NCI-H1417 (cell line): ENCODE results near the gene CSF3R.
"Not testable (repeated sequence)": the region's sequence is repeated elsewhere in the genome, so short reads cannot be mapped to it uniquely, and the experiment has no call there.

ENCODE experiments used
- DNase-seq, 3 experiments: peaks; one replicate each; lab custom pipeline; 2025; lab: John Stamatoyannopoulos, UW

The CSF3R gene

DNA sequence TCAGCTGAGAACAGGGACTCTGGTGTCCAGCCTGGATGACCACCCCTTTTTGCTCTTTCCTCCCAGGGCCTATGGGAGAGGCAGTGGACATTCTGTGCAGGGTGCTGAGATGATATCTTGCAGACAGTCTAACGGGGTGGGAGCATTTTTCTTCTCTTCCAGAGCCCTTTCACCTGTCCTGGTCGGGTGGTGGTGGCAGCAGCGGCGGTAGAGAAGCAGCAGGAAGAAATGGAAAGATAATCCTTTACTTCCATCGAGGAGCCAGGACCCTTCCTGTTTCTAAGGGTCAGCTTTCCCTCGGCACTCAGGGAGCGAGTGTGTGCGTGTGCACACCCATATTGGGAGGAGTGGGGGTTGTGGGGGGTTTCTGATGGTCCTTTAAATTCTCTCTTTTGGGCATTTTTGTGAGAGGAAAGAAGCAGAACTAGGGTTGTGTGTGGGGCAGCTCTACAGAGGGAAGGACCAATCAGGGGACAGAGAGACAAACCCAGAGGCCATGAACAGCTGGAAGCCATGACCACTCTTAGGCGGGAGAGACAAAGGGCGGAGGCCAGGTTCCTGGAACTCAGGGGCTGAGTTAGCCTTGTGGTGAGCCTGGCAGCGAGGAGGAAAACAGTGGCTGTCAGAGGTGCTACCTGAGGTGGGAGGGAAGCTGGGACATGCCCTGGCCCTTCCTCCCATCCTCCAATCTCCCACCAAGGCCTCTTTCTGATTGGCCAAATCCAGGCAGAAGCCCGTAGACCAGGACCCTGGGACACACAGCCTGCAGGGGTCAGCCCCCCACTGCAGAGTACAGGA lies 31.2 kb upstream of the CSF3R start:
- DNase-seq, result no peak

DNA sequence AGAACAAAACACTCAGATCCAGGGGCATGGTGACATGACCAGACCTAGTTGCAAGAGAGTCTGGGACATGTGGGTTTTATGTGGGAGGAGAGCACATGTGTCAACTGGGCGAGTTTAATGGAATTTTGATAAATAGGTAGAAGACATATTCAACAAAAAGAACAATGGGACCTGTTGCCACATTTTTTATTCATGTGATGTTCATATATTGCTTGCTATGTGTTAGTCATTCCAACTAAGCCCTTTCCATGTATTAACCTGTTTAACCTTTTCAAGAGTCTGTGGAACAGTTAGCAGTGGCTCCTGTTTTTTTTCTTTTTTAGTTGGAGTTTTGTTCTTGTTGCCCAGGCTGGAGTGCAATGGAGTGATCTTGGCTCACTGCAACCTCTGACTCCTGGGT lies 30.1 kb upstream of the CSF3R start:
- DNase-seq, result no peak

DNA sequence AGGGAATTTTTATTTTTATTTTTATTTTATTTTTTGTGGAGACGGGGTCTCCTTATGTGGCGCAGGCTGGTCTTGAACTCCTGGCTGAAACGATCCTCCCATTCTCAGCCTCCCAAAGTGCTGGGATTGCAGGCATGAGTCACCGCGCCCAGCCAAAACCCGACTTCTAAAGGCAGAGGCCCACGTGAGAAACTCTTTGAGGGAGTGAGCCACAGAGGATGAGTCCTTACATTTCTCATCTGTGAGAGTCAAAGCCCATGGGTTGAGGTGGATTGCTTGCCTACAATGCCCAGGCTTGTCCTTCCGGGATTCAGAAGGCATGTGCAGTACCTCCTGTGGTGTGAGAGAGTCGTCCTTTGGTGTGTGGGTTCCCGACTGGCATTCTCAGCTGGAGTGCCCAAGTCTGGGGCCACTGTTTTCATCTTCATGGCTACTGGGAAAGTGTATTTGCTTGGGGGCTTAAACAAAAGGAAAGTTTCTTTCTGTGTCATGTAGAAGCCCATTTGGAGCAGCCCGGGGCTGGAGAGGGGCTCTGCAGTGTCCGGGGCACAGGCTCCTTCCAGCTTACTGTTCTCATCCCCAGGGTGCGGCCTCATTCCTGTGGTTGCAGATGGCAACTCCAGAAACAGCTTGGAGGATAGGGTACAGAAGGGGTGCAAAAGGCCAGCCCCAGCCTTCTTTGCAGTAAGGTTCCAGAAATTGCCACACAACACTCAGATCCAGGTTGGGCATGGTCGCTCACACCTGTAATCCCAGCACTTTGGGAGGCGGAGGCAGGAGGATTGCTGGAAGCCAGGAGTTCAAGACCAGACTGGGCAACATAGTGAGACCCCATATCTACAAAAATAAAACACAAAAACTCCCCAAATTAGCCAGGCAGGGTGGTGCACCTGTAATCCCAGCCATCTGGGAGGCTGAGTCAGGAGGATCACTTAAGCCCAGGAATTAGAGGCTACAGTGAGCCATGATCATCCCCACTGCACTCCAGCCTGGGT lies 29.4 kb upstream of the CSF3R start:
- no peak for DNase-seq

DNA sequence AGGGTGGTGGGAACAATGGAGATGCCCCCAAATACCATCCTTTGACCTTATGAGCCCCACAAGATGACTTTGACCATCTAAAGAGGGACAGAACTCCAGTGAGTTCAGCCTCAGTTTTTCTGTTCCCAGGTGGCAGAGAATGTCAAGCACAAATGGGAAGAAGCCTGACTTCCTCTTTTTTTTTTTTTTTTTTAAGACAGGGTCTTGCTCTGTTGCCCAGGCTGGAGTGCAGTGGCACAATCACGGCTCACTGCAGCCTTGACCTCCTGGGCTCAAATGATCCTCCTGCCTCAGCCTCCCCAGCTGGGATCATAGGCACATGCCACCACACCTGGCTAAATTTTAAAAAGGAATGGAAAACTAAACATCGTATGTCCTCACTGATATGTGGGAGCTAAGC lies 28.5 kb upstream of the CSF3R start:
- DNase-seq, result not testable (repeated sequence)

DNA sequence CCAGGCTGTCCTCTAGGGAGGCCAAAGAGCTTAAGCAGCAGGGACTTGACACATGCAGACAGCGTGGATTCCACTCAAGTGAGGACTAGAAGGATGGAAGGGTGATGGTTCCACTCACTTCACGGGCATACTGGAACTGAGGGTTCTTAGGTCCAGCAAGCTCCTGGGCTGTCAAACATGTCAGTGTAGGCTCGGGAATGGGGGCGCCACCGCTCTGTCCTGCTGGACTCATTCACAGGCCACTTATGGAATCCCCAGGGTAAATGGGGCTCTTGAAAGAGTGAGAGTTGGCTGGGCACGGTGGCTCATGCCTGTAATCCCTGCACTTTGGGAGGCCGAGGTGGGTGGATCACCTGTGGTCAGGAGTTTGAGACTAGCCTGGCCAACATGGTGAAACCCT lies 27.7 kb upstream of the CSF3R start:
- DNase-seq, result no peak

DNA sequence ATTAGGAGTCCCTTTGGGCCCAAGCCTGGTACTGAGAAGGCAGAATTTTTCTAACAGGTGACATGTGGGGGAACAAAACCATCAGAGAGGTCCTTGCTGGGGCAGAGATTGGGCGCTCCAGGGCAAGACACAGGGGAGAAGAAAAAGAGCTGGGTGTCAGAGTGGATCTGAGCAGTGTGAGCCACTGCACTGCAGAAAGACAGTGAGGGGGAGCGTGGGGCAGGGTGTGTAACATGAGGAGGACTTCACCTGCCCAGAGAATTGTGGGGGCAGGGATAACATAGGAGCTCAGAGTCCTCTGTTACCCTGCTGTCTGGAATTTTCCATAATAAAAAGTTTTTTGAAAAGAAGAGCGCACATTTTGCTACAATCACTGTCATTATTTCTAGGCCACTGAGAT lies 25.5 kb upstream of the CSF3R start:
- no peak for DNase-seq

DNA sequence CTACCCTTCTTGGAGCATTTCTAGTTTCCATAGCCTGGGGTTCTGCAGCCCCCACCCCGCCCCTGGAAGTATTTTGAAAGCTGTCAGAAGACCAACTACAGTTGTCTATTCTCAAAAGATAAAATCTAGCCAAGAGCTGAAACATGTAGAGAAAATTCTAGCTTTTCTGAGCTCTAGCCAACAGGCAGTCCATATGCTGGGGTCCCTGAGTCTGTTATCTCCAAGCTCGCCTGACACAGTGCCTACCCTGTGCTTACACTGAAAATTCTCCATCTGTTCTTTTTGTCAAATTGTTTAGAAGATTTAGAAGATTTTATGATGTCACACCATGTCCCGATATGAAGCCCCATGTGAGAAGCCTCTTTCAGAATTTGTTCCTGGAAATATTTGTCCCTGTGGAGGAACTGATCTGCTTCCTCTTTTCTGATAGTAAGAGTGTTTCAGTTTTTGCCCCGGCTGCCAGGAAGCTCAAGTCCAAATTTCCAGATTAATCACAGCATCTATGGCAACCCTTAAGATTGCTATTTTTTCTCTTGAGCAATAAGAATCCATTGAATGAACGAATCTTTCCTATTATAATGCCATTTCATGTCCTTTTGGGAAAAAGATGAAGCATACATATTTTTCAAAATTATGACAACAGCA lies 23.7 kb upstream of the CSF3R start:
- no peak for DNase-seq

DNA sequence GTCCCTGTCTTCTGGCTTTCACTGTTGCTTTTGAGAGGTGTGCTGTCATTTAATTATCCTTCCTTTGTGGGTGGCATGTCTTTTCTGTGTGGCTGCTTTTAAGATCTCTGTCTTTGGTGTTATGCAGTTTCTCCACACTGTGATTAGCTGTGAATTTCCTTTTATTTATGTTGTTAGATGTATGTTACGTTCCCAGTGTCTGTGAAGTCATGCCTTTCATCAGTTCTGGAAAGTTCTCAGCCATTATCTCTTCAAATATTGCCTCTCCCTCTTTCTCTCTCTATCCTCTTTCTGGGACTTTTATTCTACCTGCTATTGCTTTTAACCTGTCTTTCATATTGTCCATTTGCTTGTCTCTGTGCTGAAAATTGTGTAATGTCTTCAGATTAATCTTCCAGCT lies 21.0 kb upstream of the CSF3R start:
- DNase-seq, result no peak

DNA sequence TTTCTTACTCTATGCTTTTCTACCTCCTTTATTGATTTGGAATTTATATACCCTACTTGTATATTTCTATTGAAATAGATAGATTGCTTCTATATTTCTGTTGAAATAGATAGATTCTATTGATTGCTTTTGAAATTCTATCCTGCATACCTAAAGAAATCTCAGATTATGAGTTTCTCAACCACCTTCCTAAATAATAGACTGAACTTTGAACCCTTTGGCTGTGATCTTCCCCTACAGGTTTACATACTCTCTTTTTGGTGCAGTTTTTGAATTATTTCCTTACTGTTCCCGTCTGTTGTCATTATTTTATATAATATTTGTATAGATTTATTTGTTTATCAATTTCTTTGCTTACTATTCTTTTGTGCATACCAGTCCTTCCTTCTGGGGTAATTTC lies 20.4 kb upstream of the CSF3R start:
- no peak for DNase-seq

DNA sequence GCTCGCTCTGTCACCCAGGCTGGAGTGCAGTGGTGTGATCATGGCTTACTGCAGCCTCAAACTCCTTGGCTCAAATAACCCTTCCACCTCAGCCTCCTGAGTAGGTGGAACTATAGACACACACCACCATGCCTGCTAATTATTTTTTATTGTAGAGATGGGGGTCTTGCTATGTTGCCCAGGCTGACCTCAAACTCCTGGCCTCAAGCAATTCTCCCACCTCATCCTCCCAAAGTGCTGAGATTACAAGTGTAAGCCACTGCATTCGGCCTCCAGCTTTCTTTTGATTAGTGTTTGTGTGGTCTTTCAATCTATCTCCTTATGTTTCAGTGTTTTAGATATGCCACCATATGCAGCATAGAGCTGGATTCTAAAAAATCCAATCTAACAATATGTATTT lies 19.9 kb upstream of the CSF3R start:
- no peak for DNase-seq

DNA sequence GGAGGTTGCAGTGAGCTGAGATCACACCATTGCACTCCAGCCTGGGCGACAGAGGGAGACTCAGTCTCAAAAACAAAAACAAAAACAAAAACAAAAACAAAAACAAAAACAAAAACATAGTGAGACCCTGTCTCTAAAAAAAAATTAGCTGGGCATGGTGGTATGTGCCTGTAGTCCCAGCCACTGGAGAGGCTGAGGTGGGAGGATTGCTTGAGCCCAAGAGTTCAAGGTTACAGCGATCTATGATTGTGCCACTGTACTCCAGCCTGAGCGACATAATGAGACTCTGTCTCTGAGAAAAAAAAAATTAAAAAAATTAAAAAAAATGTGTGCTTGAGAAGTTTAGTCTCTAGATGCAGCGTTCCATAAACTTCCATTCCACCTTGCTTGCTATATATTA lies 19.2 kb upstream of the CSF3R start:
- not testable (repeated sequence) for DNase-seq

DNA sequence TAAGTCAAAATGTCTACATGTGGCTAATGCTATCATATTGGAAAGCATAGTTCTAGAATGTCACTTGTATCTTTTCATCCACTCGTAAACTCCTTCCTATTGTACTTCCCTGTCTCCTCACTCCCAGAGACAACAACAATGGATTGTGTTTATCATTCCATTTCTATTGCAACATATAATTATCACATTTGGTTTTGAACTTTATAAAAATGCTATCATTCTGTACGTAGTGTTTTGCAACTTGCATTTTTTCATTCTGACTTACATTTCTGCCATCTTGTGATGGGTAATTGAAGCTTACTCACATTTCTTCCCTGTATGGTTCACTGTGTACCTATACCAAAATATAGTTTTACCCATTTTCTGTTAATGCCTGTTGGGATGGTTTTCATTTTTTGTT lies 14.5 kb upstream of the CSF3R start:
- DNase-seq, result no peak

DNA sequence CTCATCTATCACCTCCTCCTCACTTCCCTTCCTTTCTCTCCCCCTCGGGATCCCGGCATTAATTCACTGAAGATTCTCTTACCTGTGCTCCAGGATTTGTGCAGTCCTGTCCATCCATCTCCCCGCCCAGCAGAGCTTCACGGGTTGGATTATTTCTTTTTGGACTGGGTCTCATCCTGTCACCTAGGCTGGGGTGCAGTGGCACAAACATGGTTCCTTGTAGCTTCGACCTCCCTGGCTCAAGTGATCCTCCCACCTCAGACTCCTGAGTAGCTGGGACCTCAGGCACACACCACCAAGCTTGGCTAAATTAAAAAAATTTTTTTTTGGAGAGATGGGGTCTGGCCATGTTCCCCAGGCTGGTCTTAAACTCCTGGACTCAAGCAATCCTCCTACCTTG lies 12.3 kb upstream of the CSF3R start:
- DNase-seq, result no peak

DNA sequence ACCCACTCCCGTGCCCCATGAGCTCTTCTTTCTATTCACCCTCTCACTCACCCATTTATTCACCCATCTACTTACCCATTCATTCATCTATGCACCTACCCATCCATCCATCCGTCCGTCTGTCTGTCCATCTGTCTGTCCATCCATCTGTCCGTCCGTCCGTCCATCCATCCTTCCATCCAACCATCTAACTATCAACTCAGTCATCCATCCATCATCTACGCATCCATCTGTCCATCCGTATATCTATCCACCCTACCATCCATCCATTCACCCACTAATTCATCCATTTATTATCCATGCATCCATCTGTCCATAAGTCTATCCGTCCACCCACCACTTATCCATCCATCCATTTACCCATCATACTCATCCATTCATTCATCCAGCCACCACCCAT lies 10.8 kb upstream of the CSF3R start:
- no peak for DNase-seq

DNA sequence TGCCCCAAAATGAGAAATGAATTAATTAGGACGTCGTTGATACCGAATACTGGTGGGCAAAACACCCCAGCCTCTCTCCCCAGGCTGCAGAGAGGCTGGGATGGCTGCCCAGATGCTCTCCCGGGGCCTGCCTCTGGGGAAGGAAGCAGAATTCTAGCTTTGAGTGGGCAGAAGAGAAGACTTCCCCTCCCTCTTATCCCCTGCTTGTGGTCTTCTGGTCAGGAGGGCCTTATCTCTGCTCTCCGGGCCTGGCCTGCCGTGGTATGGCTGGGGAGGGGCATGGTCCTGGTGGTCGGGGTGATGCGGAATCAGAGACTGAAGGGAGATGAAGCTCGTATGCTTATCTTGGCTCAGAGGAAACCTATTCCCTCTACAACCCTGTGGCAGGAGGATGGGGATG lies 9.8 kb upstream of the CSF3R start:
- no peak for DNase-seq

DNA sequence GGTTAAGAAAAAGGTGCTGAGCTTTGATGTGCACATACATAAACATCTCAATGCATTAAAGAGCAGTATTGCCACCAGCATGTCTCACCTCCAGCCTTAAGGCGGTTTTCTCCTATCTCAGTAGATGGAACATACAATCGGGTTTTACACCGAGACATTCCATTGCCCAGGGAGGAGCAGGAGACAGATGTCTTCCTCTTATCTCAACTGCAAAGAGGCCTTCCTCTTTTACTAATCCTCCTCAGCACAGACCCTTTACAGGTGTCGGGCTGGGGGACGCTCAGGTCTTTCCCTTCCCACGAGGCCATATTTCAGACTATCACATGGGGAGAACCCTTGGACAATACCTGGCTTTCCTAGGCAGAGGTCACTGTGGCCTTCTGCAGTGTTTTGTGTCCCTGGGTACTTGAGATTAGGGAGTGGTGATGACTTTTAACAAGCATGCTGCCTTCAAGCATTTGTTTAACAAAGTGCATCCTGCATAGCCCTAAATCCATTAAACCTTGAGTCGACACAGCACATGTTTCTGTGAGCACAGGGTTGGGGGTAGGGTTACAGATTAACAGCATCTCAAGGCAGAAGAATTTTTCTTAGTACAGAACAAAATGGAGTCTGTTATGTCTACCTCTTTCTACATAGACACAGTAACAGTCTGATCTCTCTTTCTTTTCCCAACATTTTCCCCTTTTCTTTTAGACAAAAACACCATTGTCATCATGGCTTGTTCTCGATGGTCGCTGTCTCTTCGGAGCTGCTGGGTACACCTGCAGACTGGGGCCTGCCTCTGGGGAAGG lies 6.7 kb upstream of the CSF3R start:
- not testable (repeated sequence) for DNase-seq

DNA sequence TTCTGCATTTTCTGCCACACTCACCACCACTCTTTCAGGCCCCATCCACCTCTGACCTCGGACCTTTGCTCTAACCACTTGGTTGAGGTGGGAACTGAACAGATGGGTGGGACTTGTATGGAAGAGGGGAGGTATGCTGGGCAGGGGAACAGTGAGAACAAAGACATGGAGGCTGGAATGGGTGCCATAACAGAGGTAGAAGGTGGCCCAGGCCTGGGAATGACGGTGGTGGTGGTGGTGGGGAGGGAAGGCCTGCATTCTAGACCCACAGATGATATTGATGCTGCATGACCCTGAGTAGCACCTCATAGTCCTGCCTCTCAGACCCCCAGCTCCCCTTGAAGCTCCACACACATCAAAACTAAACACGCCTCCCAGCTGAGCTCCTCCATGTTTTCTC lies 5.2 kb upstream of the CSF3R start:
- no peak for DNase-seq

DNA sequence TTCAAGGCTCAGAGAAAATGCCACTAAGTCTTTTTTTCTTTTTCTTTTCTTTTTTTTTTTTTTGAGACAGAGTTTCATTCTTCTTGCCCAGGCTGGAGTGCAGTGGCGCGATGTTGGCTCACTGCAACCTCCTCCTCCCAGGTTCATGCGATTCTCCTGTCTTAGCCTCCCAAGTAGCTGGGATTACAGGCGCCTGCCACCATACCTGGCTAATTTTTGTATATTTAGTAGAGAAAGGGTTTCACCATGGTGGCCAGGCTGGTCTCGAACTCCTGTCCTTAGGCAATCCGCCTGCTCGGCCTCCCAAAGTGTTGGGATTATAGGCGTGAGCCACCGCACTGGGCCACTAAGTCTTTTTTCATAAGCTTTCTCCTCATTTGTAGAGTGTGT lies 4.6 kb upstream of the CSF3R start:
- not testable (repeated sequence) for DNase-seq

DNA sequence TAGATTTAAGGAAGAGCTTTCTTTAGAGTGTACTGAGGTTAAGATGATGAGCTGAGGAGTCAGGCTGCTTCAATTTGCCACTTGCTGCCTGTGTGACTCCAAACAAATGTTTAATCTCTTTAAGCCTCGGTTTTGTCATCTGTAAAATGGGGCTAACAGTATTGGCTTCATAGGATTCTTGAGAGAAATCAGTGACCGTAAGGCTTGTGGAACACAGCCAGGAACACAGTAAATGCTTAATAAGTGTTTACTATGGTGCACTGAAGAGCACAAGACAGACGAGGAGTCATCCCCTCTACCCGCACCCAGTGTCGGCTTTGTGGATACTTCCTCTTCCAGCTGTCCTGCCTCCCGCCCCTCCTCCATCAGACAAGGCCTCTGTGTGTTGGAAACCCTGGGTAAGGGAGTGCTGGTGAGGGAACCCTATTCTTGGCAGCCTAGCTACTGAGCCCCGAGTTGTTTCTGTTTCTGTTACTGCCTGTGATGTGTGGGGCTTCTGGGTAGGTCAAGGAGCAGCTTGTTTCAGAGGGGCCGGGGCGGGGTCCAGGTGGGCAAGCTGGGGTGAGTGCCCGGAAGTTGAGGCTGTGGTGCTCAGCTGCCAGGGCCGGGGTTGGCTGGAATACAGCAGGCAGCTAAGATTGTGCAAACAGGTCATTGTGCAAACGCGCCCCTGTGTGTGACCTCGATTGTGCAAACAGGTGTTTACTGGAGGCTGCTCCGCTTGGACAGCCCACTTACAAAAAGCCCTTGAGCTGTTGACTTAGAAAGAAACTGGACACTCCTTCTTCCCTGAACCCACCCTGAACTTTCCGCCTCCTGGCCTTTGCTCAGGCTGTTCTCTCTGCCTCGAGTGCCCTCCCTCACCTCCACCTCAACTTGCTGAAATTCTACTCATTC lies 4.0 kb upstream of the CSF3R start:
- peak in 2 of 3 experiments; percentile 32 to 69 for DNase-seq

DNA sequence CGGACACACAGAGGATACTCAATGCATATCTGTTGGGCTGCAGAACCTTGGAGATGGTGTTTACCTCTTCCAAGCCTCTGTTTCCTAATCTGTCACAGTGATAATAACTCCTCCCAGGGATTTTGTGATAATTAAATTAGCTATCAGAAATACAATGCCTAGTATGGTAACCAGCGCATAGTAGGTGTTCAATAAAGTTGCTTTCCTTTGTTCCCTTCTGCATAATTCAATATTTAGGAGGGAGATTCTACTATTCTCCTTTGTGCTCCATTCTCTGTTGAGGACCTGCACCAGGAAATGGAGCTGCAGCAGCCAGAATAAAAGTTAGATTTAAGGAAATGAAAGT lies 3.4 kb upstream of the CSF3R start:
- DNase-seq, result no peak

DNA sequence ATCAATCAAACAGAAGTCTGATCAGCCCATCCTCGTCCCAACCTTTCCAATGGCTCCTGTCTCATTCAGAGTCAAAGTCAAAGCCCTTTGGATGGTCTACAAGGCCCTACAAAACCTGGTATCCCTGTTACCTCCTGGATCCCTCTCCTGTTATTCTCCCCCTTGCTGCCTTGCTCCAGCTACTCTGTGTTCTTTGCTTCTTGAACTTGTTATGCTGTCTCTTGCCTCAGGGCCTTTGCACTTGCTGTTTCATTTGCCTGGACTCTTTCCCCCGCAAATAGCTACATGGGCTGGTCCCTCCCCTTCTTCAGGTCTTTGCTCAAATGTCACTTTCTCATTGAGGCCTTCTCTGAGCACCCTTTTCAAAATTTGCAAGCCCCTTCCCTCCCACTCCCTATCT lies 1.4 kb upstream of the CSF3R start:
- no peak for DNase-seq
